HepG2 (cell line): ENCODE measurements around the gene INTS6. TPM values are rescaled to one million over a fixed set of nuclear protein-coding genes. Genes with fewer than 3 reads are reported as not detected.

ENCODE experiments used
- ATAC-seq: fragments of 200-7000 bp; cut with Tn5 transposase; 3 replicates; pipeline ENCODE4 v1.9.1; 2020; ENCODE audit warnings: mild to moderate bottlenecking, moderate library complexity
- BruUV-seq: library from RNA; stranded (reverse); fragments of 400-500 nt; replicated peaks from 2 replicates; lab custom pipeline; 2021; lab: Mats Ljungman, UMichigan
- CTCF ChIA-PET: fragments of 300-600 bp; formaldehyde crosslinking; extraction: SDS; loops from one replicate; lab custom pipeline; 2021; ENCODE audit warnings: low total read pairs, inconsistent platforms, low intra/inter-chr PET ratio; lab: Yijun Ruan, JAX
- POLR2A ChIA-PET: fragments of 350-600 bp; sonication (Branson Sonifier 250); formaldehyde crosslinking; loops from one replicate; lab custom pipeline; 2020; ENCODE audit warnings: antibody characterized with exemption, inconsistent platforms; lab: Yijun Ruan, JAX
- DNase-seq: peaks from one replicate; pipeline ENCODE4 v3.0.0-alpha.2; 2015; ENCODE audit warnings: low spot score
- FAIRE-seq: peaks from 3 replicates; lab custom pipeline; 2011; peaks lifted over from hg19 to GRCh38; lab: Jason Lieb, UNC
- H2AFZ ChIP-seq: one replicate; pipeline ENCODE4 v1.6.1; 2011; ENCODE audit warnings: low read length, inconsistent platforms
- H3K27ac ChIP-seq: fragments of 300-600 bp; 3 replicates; pipeline ENCODE4 v1.8.0; 2011; ENCODE audit warnings: mixed run types, mild to moderate bottlenecking, mixed read lengths, low read length, inconsistent platforms; ENCODE audit not compliant: insufficient read depth; ENCODE audit errors: extremely low read length
- H3K27me3 ChIP-seq, 2 experiments: fragments of 200-600 bp in 1 of 2; 2 replicates in 1 of 2; 3 replicates in 1 of 2; pipeline versions ENCODE4 v1.6.0 to v1.8.0; 2011; ENCODE audit warnings: low read length in 2 of 2, mild to moderate bottlenecking in 2 of 2, moderate library complexity in 2 of 2, inconsistent platforms in 1 of 2; ENCODE audit not compliant: insufficient read depth in 2 of 2, control insufficient read depth in 1 of 2
- H3K36me3 ChIP-seq, 2 experiments: fragments of 200-600 bp in 1 of 2; replicated peaks in 1 of 2; 2 replicates in 1 of 2; 3 replicates in 1 of 2; pipeline versions ENCODE4 v1.5.1 to v1.8.0; 2011; ENCODE audit warnings: low read length in 2 of 2, inconsistent platforms in 1 of 2; ENCODE audit not compliant: insufficient read depth in 2 of 2, control insufficient read depth in 1 of 2
- H3K4me1 ChIP-seq: 2 replicates; pipeline ENCODE4 v1.5.1; 2012; ENCODE audit warnings: low read length, inconsistent platforms; ENCODE audit not compliant: insufficient read depth
- H3K4me2 ChIP-seq: 2 replicates; pipeline ENCODE4 v1.6.0; 2011; ENCODE audit warnings: low read depth, low read length, inconsistent platforms
- H3K4me3 ChIP-seq, 3 experiments: fragments of 200-600 bp in 1 of 3; sonication (generic), shearing (Covaris generic) in 1 of 3; replicated peaks in 1 of 3; 2 replicates each; pipeline ENCODE4 v1.5.1; 2011 to 2016; ENCODE audit warnings: low read length in 3 of 3, inconsistent platforms in 2 of 3, low read depth in 2 of 3, mild to moderate bottlenecking in 2 of 3, control low read depth in 1 of 3, mixed read lengths in 1 of 3; ENCODE audit not compliant: insufficient read depth in 1 of 3
- H3K79me2 ChIP-seq: one replicate; pipeline ENCODE4 v1.6.1; 2011; ENCODE audit warnings: low read length, inconsistent platforms; ENCODE audit not compliant: insufficient read depth
- H3K9ac ChIP-seq: 2 replicates; pipeline ENCODE4 v1.6.0; 2011; ENCODE audit warnings: mild to moderate bottlenecking, low read depth, low read length, inconsistent platforms; ENCODE audit not compliant: insufficient read depth
- H3K9me3 ChIP-seq: 2 replicates; pipeline ENCODE4 v1.5.1; 2012; ENCODE audit warnings: mild to moderate bottlenecking, low read length
- H4K20me1 ChIP-seq: 2 replicates; pipeline ENCODE4 v1.6.0; 2011; ENCODE audit warnings: inconsistent platforms, mild to moderate bottlenecking, low read length, moderate library complexity; ENCODE audit not compliant: insufficient read depth
- ETV5 ChIP-seq: IDR thresholded peaks from 2 replicates; pipeline ENCODE4 v1.6.1; 2018; ENCODE audit warnings: missing biosample characterization, missing genetic modification reagents, inconsistent platforms, borderline replicate concordance
- IKZF4 ChIP-seq: sonication (generic); formaldehyde crosslinking; IDR thresholded peaks from 2 replicates; pipeline ENCODE4 v1.5.1; 2020; ENCODE audit warnings: borderline replicate concordance, mild to moderate bottlenecking, low read depth, missing genetic modification reagents; ENCODE audit errors: not compliant biosample characterization
- NFYC ChIP-seq: IDR thresholded peaks from 2 replicates; pipeline ENCODE4 v1.6.1; 2016; ENCODE audit warnings: missing genetic modification reagents, missing compliant biosample characterization
- RBFOX2 ChIP-seq: fragments of 200-400 bp; formaldehyde crosslinking; IDR thresholded peaks from 2 replicates; pipeline ENCODE4 v1.6.1; 2017; ENCODE audit warnings: low read depth, mild to moderate bottlenecking, low read length
- ZNF274 ChIP-seq: sonication (generic); formaldehyde crosslinking; IDR thresholded peaks from 2 replicates; pipeline ENCODE4 v1.5.1; 2020; ENCODE audit warnings: mild to moderate bottlenecking, missing genetic modification reagents
- ZNF329 ChIP-seq: sonication (generic); formaldehyde crosslinking; IDR thresholded peaks from 2 replicates; pipeline ENCODE4 v1.9.0; 2021; ENCODE audit warnings: low read depth, mild to moderate bottlenecking, missing genetic modification reagents
- ZNF660 ChIP-seq: sonication (generic); formaldehyde crosslinking; IDR thresholded peaks from 2 replicates; pipeline ENCODE4 v1.5.1; 2020; ENCODE audit warnings: mild to moderate bottlenecking, low read depth, missing genetic modification reagents, borderline replicate concordance
- ZNF720 ChIP-seq: sonication (generic); formaldehyde crosslinking; IDR thresholded peaks from 2 replicates; pipeline ENCODE4 v1.4.0; 2020; ENCODE audit warnings: missing genetic modification reagents
- ZNF839 ChIP-seq: sonication (generic); formaldehyde crosslinking; IDR thresholded peaks from 2 replicates; pipeline ENCODE4 v1.4.0; 2020; ENCODE audit warnings: missing genetic modification reagents, mild to moderate bottlenecking, borderline replicate concordance
- in situ Hi-C: cut with HindIII; loops from 2 replicates; pipeline ENCODE4 v1.10.0; 2017; ENCODE audit warnings: low pct_unique_long_range_greater_than_20kb; ENCODE audit not compliant: extremely low pct_ligation_motif_present
- intact Hi-C: fragments of 100-400 bp; cut with micrococcal nuclease; formaldehyde crosslinking; loops from one replicate; pipeline ENCODE4 v1.10.0; 2022; ENCODE audit not compliant: unreplicated experiment
- polyA plus RNA-seq, 8 experiments: library from polyadenylated mRNA; depleted of rRNA in 3 of 8; stranded (reverse) in 7 of 8; unstranded in 1 of 8; fragments of >200 nt; fragmentation: Illumina TruSeq in 4 of 8; extraction: Trizol in 4 of 8; gene quantifications; 2 replicates each; pipeline versions ENCODE4 v1.2.1 to v1.2.3, GENCODE V29; 2011 to 2016; ENCODE audit warnings: low read depth in 4 of 8, missing spikeins in 1 of 8, mixed read lengths in 1 of 8; ENCODE audit not compliant: insufficient read depth in 1 of 8
- total RNA-seq, 5 experiments: library from RNA; depleted of rRNA; stranded (reverse); fragments of >200 nt; fragmentation: Illumina TruSeq; extraction: Trizol; gene quantifications; 2 replicates each; pipeline ENCODE4 v1.2.3, GENCODE V29; 2016; ENCODE audit warnings: low read depth in 1 of 5
- TF ChIP-seq, protein P1 (sequence below): conservative IDR thresholded peaks from 2 replicates; pipeline ENCODE4 v1.6.1; 2018; ENCODE audit warnings: missing genetic modification reagents
- TF ChIP-seq, protein P2 (sequence below): sonication (generic); formaldehyde crosslinking; IDR thresholded peaks from 2 replicates; pipeline ENCODE4 v1.9.0; 2021; ENCODE audit warnings: missing genetic modification reagents, mild to moderate bottlenecking, borderline replicate concordance
- TF ChIP-seq, protein P3 (sequence below): fragments of 450-650 bp; IDR thresholded peaks from 2 replicates; pipeline ENCODE4 v1.6.1; 2017

INTS6 gene
- total and polyA plus RNA-seq, 2 of the 13 experiments (the other 11 are each of a cell fraction or from before 2014, with no cell fraction given): 27.9 to 38.4 TPM

DNA sequence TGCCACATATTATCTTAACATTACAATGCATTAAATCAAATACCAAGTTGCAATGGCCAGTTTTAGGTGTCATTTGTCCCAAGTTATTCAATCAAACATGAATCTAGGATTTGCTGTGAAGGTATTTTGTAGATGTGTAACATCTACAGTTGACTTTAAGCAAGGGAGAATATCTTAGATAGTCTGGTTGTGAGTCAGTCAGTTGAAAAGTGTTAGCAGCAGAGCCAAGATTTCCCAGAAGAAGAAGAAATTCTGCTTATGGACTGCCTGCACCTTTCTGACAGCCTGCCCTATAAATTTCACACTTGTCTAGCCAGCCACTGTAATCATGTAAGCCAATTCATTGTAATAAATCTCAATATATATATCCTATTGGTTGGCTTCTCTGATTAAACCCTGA lies 41.3 kb upstream of the INTS6 start:
- no peak for DNase-seq
- Histone ChIP-seq H3K4me1 (peaks cover 11% of the 10 kb centered on the region), H2AFZ (no peak overlapping the region), H3K27me3 (no peaks in the 10 kb centered on the region), H3K4me3 (no peak overlapping the region), H4K20me1 (no peaks in the 10 kb centered on the region), H3K36me3 (no peaks in the 10 kb centered on the region), H3K27ac (no peak overlapping the region), H3K9me3 (no peaks in the 10 kb centered on the region), H3K9ac (no peak overlapping the region), H3K79me2 (no peaks in the 10 kb centered on the region), H3K4me2 (no peak overlapping the region)
- CTCF ChIA-PET: no interaction called here
- intact Hi-C loops: no loop called here
- in situ Hi-C loops: no loop called here
- no TSS peak for BruUV-seq
- POLR2A ChIA-PET: no interaction called here
- ATAC-seq: no peak
- FAIRE-seq: no peak
- TF ChIP-seq RBFOX2 (no peak), ETV5 (CRISPR knock-in tag) (no peak), ZNF329 (CRISPR knock-in tag) (no peak), ZNF839 (CRISPR knock-in tag) (no peak), ZNF660 (CRISPR knock-in tag) (no peak), ZNF274 (CRISPR knock-in tag) (no peak), ZNF720 (CRISPR knock-in tag) (no peak), NFYC (CRISPR knock-in tag) (no peak), IKZF4 (CRISPR knock-in tag) (no peak)
- TF ChIP-seq, protein P1, sequence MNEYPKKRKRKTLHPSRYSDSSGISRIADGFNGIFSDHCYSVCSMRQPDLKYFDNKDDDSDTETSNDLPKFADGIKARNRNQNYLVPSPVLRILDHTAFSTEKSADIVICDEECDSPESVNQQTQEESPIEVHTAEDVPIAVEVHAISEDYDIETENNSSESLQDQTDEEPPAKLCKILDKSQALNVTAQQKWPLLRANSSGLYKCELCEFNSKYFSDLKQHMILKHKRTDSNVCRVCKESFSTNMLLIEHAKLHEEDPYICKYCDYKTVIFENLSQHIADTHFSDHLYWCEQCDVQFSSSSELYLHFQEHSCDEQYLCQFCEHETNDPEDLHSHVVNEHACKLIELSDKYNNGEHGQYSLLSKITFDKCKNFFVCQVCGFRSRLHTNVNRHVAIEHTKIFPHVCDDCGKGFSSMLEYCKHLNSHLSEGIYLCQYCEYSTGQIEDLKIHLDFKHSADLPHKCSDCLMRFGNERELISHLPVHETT (CRISPR knock-in tag): no peak
- TF ChIP-seq, protein P2, sequence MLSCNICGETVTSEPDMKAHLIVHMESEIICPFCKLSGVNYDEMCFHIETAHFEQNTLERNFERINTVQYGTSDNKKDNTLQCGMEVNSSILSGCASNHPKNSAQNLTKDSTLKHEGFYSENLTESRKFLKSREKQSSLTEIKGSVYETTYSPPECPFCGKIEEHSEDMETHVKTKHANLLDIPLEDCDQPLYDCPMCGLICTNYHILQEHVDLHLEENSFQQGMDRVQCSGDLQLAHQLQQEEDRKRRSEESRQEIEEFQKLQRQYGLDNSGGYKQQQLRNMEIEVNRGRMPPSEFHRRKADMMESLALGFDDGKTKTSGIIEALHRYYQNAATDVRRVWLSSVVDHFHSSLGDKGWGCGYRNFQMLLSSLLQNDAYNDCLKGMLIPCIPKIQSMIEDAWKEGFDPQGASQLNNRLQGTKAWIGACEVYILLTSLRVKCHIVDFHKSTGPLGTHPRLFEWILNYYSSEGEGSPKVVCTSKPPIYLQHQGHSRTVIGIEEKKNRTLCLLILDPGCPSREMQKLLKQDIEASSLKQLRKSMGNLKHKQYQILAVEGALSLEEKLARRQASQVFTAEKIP (CRISPR knock-in tag): no peak
- TF ChIP-seq, protein P3, sequence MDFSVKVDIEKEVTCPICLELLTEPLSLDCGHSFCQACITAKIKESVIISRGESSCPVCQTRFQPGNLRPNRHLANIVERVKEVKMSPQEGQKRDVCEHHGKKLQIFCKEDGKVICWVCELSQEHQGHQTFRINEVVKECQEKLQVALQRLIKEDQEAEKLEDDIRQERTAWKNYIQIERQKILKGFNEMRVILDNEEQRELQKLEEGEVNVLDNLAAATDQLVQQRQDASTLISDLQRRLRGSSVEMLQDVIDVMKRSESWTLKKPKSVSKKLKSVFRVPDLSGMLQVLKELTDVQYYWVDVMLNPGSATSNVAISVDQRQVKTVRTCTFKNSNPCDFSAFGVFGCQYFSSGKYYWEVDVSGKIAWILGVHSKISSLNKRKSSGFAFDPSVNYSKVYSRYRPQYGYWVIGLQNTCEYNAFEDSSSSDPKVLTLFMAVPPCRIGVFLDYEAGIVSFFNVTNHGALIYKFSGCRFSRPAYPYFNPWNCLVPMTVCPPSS: no peak
